Stimulated activated CD4-positive, alpha-beta T cell treated with anti-CD3 and anti-CD28 coated beads, Interleukin-12 subunit alpha, Interleukin-12 subunit beta, amount 100 ng/mL, for 4 hours (primary cell): Measurements from ENCODE around the gene ACSM5.
"Not testable (repeated sequence)": the region's sequence is repeated elsewhere in the genome, so short reads cannot be mapped to it uniquely, and the experiment has no call there.

ENCODE experiments used
- DNase-seq: peaks from one replicate; pipeline ENCODE4 v3.0.0-alpha.2; 2020

Gene ACSM5

GRCh38 chr16:20459227-20459626 lies 49.9 kb downstream of the ACSM5 start:
- not testable (repeated sequence) for DNase-seq

- not testable (repeated sequence) for DNase-seq
Observed at GRCh38 chr16:20460313-20460712, 51.0 kb downstream of the ACSM5 start.

DNA sequence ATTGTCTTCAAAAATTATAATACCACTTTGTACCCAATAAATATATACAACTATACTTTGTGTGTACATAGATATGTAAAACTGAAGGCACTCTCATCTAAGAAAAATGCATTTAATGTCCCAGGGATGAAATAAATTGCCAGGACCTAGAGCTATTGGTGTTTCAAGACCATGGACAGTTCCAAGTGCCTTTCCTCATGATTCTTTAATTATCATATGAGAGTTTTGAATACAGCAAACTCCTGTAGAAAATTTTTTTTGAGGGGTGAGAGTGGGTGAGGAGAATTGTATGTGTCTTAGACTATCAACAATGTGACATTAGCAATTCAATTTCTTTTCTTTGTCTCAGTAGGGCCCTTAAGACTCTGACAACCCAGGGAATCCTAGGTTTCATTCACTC lies 59.6 kb downstream of the ACSM5 start:
- DNase-seq, result not testable (repeated sequence)

DNA sequence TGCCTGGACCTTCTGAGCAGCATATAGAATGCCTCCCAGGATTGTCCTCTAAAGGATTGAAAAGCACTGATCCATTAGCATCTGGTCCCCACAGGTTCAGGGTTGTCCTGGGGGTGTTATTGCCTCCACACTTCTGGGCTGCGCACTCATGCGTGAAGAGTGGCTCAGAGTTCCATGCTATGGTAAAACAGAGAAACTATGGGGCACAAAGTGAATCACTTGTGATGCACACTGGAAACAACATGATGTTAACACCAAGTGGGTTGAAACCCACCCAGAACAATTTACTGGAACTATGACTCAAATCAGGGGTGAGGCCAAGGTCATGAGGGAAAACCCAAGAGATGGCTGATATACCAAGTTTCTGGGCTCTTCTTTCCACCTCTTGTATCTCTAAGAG lies 60.6 kb downstream of the ACSM5 start:
- not testable (repeated sequence) for DNase-seq

GRCh38 chr16:20470732-20471131 lies 61.4 kb downstream of the ACSM5 start:
- not testable (repeated sequence) for DNase-seq

DNA sequence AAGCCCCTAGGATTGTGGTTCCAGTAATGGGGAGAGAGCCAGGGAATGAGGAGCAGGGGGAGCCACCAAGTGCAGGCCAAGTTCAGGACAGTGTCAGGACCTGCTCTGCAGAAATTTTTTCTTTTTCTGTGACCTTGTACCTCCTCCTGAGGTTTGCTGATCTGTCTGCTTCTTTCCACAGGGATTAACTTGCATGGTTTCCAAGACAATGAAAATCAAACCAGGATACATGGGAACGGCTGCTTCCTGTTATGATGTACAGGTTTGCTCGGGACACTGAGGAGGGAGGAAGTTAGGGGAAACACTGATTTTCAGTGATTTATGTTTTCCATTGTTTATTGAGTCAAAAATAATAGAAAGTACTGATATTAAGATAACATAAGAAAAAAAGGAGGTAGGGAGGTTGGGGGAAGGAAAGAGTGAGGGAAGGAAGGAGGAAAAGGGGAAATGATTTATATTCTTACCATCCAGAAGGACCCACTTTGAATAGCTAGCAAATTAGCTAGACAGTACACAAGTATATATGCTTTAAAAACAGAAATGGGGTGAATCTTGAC lies 67.9 kb downstream of the ACSM5 start:
- not testable (repeated sequence) for DNase-seq

- DNase-seq, result not testable (repeated sequence)
Observed at GRCh38 chr16:20483989-20484388, 74.7 kb downstream of the ACSM5 start.

GRCh38 chr16:20484726-20485125 lies 75.4 kb downstream of the ACSM5 start:
- no peak for DNase-seq

DNA sequence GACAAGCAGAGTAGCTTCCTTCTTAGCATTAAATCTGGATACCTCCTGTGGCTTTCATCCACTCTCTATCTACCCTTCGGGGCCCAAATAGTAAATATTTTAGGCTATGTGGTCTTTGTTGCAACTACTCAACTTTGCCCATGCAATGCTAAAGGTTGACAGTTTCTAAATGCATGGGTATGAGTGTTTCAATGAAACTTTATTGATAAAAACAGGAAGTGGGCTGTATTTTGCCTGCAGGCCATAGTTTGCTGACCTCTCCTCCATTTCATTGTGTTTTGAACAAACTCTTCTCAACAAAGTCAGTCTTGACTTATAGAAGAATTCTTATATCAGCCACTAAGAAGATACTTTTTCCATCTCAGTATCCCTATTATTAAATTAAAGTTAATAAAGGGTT lies 76.1 kb downstream of the ACSM5 start:
- DNase-seq, result no peak
